ENCODE measurements around the gene ERMAP.

The ERMAP gene, protein sequence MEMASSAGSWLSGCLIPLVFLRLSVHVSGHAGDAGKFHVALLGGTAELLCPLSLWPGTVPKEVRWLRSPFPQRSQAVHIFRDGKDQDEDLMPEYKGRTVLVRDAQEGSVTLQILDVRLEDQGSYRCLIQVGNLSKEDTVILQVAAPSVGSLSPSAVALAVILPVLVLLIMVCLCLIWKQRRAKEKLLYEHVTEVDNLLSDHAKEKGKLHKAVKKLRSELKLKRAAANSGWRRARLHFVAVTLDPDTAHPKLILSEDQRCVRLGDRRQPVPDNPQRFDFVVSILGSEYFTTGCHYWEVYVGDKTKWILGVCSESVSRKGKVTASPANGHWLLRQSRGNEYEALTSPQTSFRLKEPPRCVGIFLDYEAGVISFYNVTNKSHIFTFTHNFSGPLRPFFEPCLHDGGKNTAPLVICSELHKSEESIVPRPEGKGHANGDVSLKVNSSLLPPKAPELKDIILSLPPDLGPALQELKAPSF

DNA sequence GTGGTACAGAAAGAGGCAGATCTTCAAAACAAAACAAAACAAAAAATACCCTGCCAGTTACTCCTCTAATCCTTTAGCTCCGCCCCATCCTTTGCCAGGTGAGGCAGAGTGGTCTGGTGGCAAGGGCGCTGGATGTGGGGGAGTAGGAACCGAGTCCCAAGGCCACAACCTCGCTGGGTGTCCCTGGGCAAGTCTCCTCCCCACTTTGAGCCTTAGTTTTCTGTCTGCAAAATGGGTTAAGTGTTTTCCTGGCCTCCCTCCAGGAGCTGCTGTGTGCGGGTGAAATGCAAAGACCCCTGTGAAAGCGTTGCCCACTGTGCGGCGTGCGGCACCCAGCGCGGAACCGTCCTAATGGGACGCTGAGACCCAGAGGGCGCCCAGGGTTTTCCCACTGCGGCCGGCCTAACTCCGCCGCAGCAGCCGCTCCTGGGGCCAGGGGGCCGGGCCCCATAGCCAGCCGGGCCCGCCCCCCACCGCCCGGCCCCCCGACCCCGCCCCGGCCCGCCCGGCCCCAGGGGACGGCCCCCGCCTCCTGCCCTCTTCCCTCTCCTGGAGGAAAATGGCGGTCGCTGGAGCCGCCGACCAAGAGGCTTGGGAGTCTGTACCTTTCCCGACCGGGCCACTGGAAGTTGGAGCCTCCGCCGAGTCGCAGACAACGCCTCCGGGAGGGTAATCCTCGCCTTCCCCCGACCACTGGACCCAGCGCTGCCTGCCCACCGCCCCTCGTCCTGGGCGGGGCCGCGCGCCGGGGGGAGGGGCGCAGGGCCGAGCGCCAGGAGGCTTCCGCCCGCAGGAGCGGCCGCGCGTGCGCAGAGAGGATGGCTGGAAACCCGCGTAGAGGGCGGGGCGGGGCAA, at the start of gene ERMAP, which contains the start of gene SVBP:
TSS of gene ERMAP (plus strand) at position 538 of the 855 bp plus-strand sequence. CDS start 13,327 bp downstream, outside the sequence.
TSS of gene SVBP (minus strand) at position 813 of the 855 bp plus-strand sequence. CDS start 853 bp downstream, outside the sequence.
- peak; percentile 5 for DNase-seq

DNA sequence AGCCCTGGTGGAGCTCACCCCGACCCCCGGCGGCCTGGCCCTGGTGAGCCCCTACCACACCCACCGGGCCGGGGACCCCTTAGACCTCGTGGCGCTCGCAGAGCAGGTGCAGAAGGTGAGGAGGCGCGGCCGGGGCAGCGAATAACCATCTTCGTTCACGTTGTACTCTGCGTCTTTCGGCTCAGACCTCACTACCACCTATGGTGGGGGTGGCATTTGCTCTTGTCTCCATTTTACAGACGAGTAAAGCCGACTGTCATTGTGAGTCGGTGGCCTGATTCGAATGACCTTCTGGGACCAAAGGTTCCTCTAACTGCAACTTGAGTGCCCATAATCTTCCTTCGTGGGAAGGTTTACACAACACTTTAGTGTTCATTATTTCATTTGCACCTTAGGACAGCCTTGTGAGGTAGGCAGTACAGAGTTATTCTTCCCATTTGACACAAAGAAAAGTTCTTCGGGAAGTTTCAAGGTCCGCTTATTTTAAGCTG, 49.4 kb upstream of the ERMAP start:
- no peak for DNase-seq

GRCh38 chr1:42768172-42768571, 48.8 kb upstream of the ERMAP start:
- DNase-seq, result no peak

- DNase-seq, result no peak
Observed at GRCh38 chr1:42769811-42770210, 47.1 kb upstream of the ERMAP start.

GRCh38 chr1:42773420-42773819, 43.5 kb upstream of the ERMAP start:
- no peak for DNase-seq

DNA sequence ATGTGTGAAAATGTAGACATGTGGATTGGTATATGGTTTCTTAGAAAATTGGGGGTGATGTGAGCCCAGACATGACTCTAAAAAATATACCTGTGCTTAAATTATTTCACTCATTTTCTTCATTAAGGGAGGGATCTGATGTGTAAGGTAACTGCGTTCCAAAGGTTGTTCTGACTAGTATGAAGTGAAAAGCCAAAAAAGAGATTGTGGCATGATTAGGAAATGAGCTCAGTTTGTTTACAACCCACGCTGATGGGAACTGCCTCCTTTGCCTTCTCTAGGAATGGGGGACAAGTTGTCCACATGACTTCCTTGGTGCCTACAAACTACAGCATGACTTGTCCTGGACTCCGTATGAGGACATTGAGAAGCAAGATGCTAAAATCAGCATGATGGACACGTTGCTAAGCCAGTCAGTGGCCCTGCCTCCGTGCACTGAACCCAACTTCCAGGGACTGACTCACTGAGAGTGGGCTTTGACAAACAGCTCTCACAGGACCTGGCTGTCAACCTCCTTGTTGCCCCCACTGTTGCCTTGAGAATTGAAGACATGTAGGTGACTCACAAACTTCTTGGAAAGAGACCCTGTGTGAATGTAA, 41.9 kb upstream of the ERMAP start:
- no peak for DNase-seq

DNA sequence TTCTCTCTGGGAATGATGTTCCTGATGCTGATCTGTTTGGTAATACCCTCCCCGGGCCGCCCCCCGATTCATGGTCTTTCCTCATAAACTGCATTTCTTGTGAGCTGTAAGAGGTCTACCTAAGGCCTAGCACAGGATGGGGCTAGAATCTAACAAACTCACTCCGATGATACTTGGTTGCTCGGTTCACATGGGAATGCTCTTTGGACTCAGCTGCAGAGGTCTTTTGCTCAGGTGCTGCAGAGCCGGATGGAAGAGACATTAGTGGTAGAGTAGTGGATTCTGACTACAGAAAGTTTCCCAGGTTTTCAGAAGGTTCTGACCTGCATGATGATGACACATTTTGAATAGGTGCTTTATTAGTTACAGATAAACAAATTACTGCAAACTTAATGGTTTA, 40.4 kb upstream of the ERMAP start:
- no peak for DNase-seq

DNA sequence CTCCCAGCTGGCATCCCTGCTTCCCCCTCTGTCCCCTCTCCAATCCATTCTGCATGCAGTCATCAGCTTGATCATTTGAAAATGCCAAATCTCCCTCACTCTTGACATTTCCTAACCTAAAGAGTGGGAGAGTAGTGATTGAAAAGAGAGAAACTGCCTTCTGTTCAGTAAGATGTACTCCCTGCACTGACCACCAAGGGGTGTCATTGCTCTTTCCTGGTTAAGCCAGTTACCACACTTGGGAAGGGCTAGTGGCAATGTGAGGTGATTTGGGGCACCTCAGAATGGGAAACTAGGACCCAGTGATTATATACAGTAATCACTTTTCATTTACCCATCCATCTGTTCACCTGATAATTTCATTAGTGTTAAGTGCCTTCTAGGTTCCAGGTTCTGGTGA, 39.1 kb upstream of the ERMAP start:
- no peak for DNase-seq

GRCh38 chr1:42779725-42780124, 37.2 kb upstream of the ERMAP start:
- no peak for DNase-seq

DNA sequence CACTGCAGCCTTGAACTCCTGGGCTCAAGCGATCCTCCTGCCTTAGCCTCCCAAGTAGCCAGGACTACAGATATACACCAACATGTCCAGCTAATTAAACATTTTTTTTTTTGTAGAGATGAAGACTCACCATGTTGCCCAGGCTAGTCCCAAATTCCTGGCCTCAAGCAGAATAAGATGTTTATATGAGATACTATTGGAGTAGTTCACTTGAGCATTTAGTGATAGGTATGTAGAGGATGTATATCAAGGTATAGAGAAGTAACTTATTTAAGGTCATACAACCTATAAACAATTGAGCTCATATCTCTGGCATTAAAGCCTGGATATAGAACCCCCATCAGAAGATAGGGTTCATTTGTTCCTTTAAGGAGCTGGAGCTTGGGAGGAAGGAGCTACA, 36.7 kb upstream of the ERMAP start:
- DNase-seq, result no peak

DNA sequence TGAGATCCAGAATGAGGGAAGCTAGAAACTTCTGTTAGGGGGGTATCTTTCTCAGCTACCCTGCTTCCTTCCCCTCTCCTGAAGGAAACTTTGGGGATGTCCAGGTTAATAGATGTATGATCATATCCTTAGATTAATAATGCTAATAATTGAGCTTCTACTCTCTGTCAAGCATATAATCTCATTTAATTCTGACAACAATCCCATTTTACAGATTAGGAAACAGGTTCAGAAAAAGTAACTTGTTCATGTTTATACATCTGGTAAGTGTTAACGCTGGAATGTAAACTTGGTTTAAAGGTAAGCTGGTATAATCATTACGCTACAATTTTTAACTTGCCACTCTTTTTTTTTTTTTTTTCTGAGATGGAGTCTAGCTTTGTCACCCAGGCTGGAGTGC, 33.8 kb upstream of the ERMAP start:
- DNase-seq, result no peak

DNA sequence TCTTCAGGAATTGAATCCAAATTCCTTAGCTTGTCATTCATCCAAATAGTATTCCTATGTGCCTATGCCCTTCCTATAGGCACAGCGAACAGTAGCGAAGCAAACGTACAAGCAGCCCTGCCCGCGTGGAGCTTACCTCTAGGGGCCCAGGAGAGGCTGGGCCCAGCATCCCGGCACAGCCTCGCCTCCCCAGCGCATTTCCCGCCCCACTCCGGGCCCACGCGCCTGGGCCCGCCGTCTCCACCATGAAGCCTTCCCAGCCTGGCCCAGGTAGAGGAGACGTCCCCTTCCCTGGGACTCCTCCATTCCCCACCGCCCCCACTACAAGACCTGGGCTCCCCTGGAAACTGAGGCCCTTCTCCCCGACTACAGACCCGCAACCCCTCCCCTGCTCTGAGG, 32.4 kb upstream of the ERMAP start:
- DNase-seq, result no peak

- DNase-seq, result no peak
Observed at GRCh38 chr1:42784946-42785693, 31.8 kb upstream of the ERMAP start, which contains the start of gene TMEM269. TSS of gene TMEM269 (plus strand) at chr1:42784991. CDS start at chr1:42789894, 4,903 bp downstream.

GRCh38 chr1:42786097-42786496, 30.8 kb upstream of the ERMAP start:
- DNase-seq, result no peak

- no peak for DNase-seq
Observed at GRCh38 chr1:42788021-42788420, 28.9 kb upstream of the ERMAP start.

GRCh38 chr1:42793824-42794223, 23.1 kb upstream of the ERMAP start:
- no peak for DNase-seq

DNA sequence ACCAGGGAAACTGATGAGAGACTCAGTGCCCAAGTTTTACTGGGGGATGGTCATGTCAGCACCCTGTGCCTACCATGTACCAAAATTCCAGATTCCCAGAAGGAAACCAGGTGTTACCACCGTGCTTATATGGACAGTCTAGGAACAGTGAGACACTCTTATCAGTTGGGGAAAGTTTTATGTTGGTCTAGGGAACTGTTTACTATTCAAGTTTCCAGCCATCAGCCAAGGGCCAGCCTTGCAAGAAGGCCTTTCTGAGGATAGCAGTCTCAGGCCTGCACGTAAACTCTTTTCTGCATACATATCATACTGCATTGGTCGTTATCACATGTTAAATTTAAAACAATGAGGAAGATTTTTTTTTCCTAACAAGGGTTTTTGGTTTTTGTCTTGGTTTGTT, 19.5 kb upstream of the ERMAP start:
- no peak for DNase-seq

GRCh38 chr1:42797979-42798378, 18.9 kb upstream of the ERMAP start:
- DNase-seq, result no peak

- no peak for DNase-seq
Observed at GRCh38 chr1:42801832-42802473, 15.0 kb upstream of the ERMAP start.

DNA sequence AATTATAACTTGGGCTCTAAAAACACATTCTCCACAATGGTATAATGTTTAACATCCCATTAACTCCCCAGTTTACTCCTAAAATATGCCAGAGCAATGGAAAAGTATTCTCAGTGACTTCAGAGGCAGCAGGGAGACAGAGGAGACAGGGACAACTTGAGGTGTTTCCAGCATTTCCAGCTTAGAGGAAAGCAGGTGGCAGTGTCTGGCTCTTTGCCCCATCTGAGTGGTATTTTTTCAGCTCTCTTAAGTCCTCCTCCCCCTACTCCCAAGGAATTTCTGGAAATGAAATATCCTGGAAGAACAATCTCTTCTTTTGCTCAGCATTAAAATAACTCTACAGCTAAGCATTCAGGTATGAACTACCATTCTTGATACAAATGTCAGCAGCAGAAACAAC, 10.8 kb upstream of the ERMAP start:
- DNase-seq, result no peak

GRCh38 chr1:42806593-42806992, 10.3 kb upstream of the ERMAP start:
- DNase-seq, result no peak
